ENCODE data around the gene OAF. TPM values are rescaled to one million over a fixed set of nuclear protein-coding genes. Genes with fewer than 3 reads are reported as not detected.

Gene OAF
- total RNA-seq, 2 donors from 2014 or later, result 26.3 to 45.1 TPM

- H3K9me3 ChIP-seq, result no peaks in the 10 kb centered on the region
- no peak for ATAC-seq (ENCODE audit: insufficient number of reproducible peaks, low FRiP score, low read depth)
- H3K27ac ChIP-seq, result no peak overlapping the region
- H3K4me3 ChIP-seq, result no peak overlapping the region
- peaks cover 6 to 22% of the 10 kb centered on the region in 2 donors for H3K4me1 ChIP-seq (ENCODE audit: control insufficient read depth in 1 of 2, low read depth in 2 of 2)
- H3K27me3 ChIP-seq (replicated peaks; ENCODE audit: insufficient read depth), result no peaks in the 10 kb centered on the region
- DNase-seq (ENCODE audit: low spot score), result no peak
- TF ChIP-seq CTCF (IDR thresholded peaks at IDR 0.05), result no peak
- H3K36me3 ChIP-seq, result no peaks in the 10 kb centered on the region
These were observed 8.6 kb downstream of the OAF start for GRCh38 chr11:120219232-120219937.

- Histone ChIP-seq H3K36me3 (no peaks in the 10 kb centered on the region), H3K27me3 (replicated peaks; ENCODE audit: insufficient read depth) (no peaks in the 10 kb centered on the region), H3K27ac (no peak overlapping the region), H3K4me3 (no peak overlapping the region), H3K4me1 (ENCODE audit: control insufficient read depth in 1 of 2, low read depth in 2 of 2) (peaks cover 6 to 22% of the 10 kb centered on the region in 2 donors), H3K9me3 (no peaks in the 10 kb centered on the region)
- ATAC-seq (ENCODE audit: insufficient number of reproducible peaks, low FRiP score, low read depth) (no peak), DNase-seq (ENCODE audit: low spot score) (no peak)
- no peak for TF ChIP-seq CTCF (IDR thresholded peaks at IDR 0.05)
These were observed 9.3 kb downstream of the OAF start for GRCh38 chr11:120219938-120220746.

GRCh38 chr11:120220747-120221037 lies 9.9 kb downstream of the OAF start:
- no peak overlapping the region for H3K27ac ChIP-seq
- ATAC-seq (ENCODE audit: insufficient number of reproducible peaks, low FRiP score, low read depth) (no peak), DNase-seq (ENCODE audit: low spot score) (no peak)
- H3K4me1 ChIP-seq (ENCODE audit: control insufficient read depth in 1 of 2, low read depth in 2 of 2), result peaks cover 6 to 22% of the 10 kb centered on the region in 2 donors
- TF ChIP-seq CTCF (IDR thresholded peaks at IDR 0.05), result no peak
- no peaks in the 10 kb centered on the region for H3K27me3 ChIP-seq (replicated peaks; ENCODE audit: insufficient read depth)
- H3K4me3 ChIP-seq, result no peak overlapping the region
- H3K36me3 ChIP-seq, result no peaks in the 10 kb centered on the region
- no peaks in the 10 kb centered on the region for H3K9me3 ChIP-seq

- H3K27me3 ChIP-seq (replicated peaks; ENCODE audit: insufficient read depth), result no peaks in the 10 kb centered on the region
- H3K27ac ChIP-seq, result no peak overlapping the region
- no peaks in the 10 kb centered on the region for H3K9me3 ChIP-seq
- H3K36me3 ChIP-seq, result no peaks in the 10 kb centered on the region
- TF ChIP-seq CTCF (IDR thresholded peaks at IDR 0.05), result no peak
- no peak for DNase-seq (ENCODE audit: low spot score)
- no peak overlapping the region for H3K4me3 ChIP-seq
- no peak for ATAC-seq (ENCODE audit: insufficient number of reproducible peaks, low FRiP score, low read depth)
- peaks cover 6 to 22% of the 10 kb centered on the region in 2 donors for H3K4me1 ChIP-seq (ENCODE audit: control insufficient read depth in 1 of 2, low read depth in 2 of 2)
These were observed 10.4 kb downstream of the OAF start for GRCh38 chr11:120221115-120221752.

- Histone ChIP-seq H3K36me3 (no peaks in the 10 kb centered on the region), H3K4me1 (ENCODE audit: control insufficient read depth in 1 of 2, low read depth in 2 of 2) (peaks cover 6 to 16% of the 10 kb centered on the region in 2 donors), H3K27me3 (replicated peaks; ENCODE audit: insufficient read depth) (no peaks in the 10 kb centered on the region), H3K4me3 (no peak overlapping the region), H3K27ac (no peak overlapping the region), H3K9me3 (no peaks in the 10 kb centered on the region)
- TF ChIP-seq CTCF (IDR thresholded peaks at IDR 0.05), result no peak
- ATAC-seq (ENCODE audit: insufficient number of reproducible peaks, low FRiP score, low read depth) (no peak), DNase-seq (ENCODE audit: low spot score) (no peak)
These were observed 12.1 kb downstream of the OAF start for GRCh38 chr11:120222916-120223315.
